ENCODE data around the gene PEAK1.

Gene PEAK1

GRCh38 chr15:77391372-77391951 is 28.4 kb downstream of the PEAK1 start:
- DNase-seq (ENCODE audit: low read depth) = no peak
- H3K4me3 ChIP-seq (ENCODE audit: low read length) = no peak overlapping the region
- TF ChIP-seq CTCF (conservative IDR thresholded peaks at IDR 0.05; ENCODE audit: low read depth, low read length) = no peak

GRCh38 chr15:77387365-77388105 is 32.4 kb downstream of the PEAK1 start:
- TF ChIP-seq CTCF (conservative IDR thresholded peaks at IDR 0.05; ENCODE audit: low read depth, low read length) = no peak
- DNase-seq (ENCODE audit: low read depth) = no peak
- H3K4me3 ChIP-seq (ENCODE audit: low read length) = no peak overlapping the region

- no peak for DNase-seq (ENCODE audit: low read depth)
- TF ChIP-seq CTCF (conservative IDR thresholded peaks at IDR 0.05; ENCODE audit: low read depth, low read length) = no peak
- no peak overlapping the region for H3K4me3 ChIP-seq (ENCODE audit: low read length)
These were observed 33.3 kb downstream of the PEAK1 start for GRCh38 chr15:77386626-77387025.

GRCh38 chr15:77384589-77385359 is 35.1 kb downstream of the PEAK1 start:
- H3K4me3 ChIP-seq (ENCODE audit: low read length) = no peak overlapping the region
- TF ChIP-seq CTCF (conservative IDR thresholded peaks at IDR 0.05; ENCODE audit: low read depth, low read length) = no peak
- DNase-seq (ENCODE audit: low read depth) = no peak

- no peak for TF ChIP-seq CTCF (conservative IDR thresholded peaks at IDR 0.05; ENCODE audit: low read depth, low read length)
- no peak overlapping the region for H3K4me3 ChIP-seq (ENCODE audit: low read length)
- no peak for DNase-seq (ENCODE audit: low read depth)
These were observed 35.8 kb downstream of the PEAK1 start for GRCh38 chr15:77384086-77384485.

GRCh38 chr15:77380033-77380432 is 39.9 kb downstream of the PEAK1 start:
- H3K4me3 ChIP-seq (ENCODE audit: low read length) = no peak overlapping the region
- no peak for DNase-seq (ENCODE audit: low read depth)
- TF ChIP-seq CTCF (conservative IDR thresholded peaks at IDR 0.05; ENCODE audit: low read depth, low read length) = no peak
